DMS153 treated with DMSO at 0.1 percent for 48 hours (cell line): ENCODE measurements around the gene SCN4A.
"Not testable (repeated sequence)": the region's sequence is repeated elsewhere in the genome, so short reads cannot be mapped to it uniquely, and the experiment has no call there.

Experiments used
- DNase-seq: peaks from one replicate; lab custom pipeline; 2025; ENCODE audit not compliant: unreplicated experiment; lab: John Stamatoyannopoulos, UW

SCN4A gene

GRCh38 chr17:63986821-63987220 lies 14.1 kb upstream of the SCN4A start:
- no peak for DNase-seq

- no peak for DNase-seq
Observed at GRCh38 chr17:63985387-63986140, 12.8 kb upstream of the SCN4A start.

GRCh38 chr17:63984651-63985386 lies 12.1 kb upstream of the SCN4A start:
- no peak for DNase-seq

DNA sequence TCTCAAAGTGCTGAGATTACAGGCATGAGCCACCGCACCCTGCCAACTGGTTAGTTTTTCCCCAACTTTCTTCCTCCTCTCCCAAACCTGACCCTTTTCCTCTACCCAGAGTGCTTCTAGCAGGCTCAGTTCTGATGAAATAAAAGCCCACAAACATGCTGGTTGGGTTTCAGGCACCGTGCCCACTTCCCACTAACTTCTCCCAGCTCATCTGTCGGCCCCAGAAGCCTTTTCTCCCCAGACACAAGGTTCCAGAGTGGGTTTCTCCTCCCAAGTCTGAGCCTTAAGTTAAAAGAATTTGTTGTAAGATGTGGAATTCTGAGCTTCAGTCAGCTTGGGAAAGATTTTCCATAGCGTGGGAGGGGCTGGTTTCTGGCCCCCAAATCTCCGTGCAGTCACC lies 11.5 kb upstream of the SCN4A start:
- DNase-seq = no peak

DNA sequence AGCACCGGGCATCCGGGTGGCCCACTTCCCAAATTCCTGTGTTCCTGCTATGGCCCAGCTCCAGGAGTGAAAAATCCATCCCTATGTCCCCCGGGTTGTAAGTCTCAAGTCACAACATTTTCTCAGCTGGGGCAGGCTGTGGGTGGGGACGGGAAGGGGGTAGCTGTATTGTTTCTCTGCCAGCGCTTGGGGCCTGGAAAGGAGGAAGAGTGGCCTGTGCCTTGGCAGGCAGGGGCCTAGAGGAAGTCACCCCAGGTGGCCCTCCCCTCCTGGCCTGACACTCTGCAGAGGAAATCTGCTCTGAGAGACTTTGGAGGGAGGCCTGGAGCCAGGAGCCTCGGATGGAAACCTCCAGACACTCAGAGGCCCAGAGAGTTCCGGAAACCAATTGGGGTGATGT lies 10.6 kb upstream of the SCN4A start:
- DNase-seq = no peak

GRCh38 chr17:63982641-63983040 lies 9.9 kb upstream of the SCN4A start:
- DNase-seq = not testable (repeated sequence)

- no peak for DNase-seq
Observed at GRCh38 chr17:63978272-63979200, 5.8 kb upstream of the SCN4A start.

GRCh38 chr17:63976702-63977101 lies 4.0 kb upstream of the SCN4A start:
- DNase-seq = no peak

- DNase-seq = no peak
Observed at GRCh38 chr17:63975541-63976092, 2.9 kb upstream of the SCN4A start.

DNA sequence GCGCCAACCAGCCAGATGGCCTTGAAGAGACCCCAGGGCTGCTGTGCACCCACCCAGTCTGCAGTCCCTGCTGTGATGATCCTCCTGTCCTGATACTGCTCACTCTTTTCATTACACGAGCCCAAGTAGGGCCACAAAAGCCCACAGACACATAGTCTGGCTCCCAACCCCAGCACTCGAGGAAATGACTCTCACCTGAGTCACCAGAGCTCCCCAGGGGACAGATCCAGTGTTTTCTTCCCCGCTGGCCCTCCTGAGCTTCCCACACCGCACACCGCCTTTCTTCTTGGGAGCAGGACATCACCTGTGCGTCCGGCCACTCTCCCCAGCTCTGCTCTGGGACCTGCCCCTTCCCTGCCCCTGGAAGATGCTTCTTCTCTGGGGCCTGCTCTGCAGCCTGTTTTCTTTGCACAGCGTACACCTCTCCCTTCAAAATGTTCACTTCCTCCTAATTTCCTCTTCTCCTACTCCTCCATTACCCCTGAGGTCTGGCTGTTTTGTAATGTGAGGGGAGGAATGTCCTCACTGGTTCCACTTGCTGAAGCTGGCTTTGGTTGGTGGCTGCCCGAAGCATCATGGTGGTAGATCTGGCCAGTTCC lies 2.0 kb upstream of the SCN4A start:
- DNase-seq = no peak

GRCh38 chr17:63973930-63974593 lies 1.3 kb upstream of the SCN4A start:
- peak; percentile 2 for DNase-seq

GRCh38 chr17:63973247-63973646 lies 529 bp upstream of the SCN4A start:
- no peak for DNase-seq

DNA sequence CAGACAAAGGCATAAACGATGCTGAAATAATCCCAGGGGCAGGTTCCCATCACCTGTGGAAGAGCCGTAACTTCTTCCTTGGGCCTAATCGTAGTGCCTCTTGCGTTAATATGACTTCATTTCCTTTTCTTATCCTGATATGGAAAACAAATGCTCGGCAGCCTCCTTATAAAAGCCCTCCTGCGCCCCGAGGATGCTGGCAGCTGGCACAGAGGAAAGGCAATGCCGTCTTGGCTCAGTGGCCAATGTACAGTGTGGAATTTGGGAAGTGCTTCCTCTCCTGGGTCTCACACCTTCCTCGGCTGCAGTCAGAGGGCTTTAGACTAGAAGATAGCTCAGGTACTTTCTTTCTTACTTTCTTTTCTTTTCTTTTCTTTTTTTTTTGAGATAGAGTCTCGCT lies 3.4 kb downstream of the SCN4A start:
- no peak for DNase-seq

- no peak for DNase-seq
Observed at GRCh38 chr17:63967953-63968352, 4.8 kb downstream of the SCN4A start.

DNA sequence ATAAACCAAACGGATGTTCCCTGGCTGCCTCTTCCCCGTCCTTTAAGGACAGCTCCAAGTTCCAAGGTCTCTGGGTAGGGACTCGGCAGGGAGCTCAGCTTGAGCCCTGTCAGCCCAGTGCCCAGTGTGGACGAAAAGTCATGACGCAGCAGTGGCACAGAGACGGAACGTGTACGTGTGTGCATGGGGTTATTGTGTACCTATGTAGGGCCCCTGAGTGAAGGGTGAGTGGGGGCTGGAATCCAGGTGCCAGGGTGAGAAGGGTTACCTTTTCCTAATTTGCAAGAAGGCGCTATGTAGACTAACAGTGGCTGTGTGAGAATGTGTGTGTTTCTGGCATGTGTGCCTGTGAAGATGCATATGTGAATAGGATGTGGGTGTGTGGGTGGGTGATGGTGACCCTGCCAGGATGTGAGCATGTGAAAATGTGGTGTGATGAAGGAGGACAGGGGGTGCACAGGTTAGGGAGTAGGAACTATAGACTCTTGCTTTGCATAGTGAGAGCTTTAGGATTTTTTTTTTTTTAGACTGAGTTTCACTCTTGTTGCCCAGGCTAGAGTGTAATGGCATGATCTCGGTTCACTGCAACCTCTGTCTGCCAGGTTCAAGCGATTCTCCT lies 6.0 kb downstream of the SCN4A start:
- DNase-seq = no peak

DNA sequence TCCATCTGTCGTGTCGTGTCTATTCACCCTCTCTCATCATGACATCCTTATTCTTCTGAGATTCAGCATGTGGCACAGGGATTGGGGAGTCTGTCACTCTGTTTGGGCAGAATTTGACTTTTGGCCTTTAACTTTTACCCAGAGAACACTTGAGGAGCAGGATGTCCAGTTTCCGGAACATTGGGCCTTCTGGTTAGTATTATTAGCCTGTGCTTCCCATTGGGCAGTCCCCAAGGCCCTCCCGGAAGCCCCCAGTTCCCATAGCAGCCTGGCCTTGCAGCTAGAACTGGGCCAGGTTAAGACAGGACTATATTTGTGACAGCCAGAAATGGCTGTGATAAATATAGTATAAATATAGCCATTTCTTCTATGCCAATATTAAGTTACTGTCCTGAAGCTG lies 9.6 kb downstream of the SCN4A start:
- no peak for DNase-seq

GRCh38 chr17:63962298-63962744 lies 10.4 kb downstream of the SCN4A start:
- no peak for DNase-seq

DNA sequence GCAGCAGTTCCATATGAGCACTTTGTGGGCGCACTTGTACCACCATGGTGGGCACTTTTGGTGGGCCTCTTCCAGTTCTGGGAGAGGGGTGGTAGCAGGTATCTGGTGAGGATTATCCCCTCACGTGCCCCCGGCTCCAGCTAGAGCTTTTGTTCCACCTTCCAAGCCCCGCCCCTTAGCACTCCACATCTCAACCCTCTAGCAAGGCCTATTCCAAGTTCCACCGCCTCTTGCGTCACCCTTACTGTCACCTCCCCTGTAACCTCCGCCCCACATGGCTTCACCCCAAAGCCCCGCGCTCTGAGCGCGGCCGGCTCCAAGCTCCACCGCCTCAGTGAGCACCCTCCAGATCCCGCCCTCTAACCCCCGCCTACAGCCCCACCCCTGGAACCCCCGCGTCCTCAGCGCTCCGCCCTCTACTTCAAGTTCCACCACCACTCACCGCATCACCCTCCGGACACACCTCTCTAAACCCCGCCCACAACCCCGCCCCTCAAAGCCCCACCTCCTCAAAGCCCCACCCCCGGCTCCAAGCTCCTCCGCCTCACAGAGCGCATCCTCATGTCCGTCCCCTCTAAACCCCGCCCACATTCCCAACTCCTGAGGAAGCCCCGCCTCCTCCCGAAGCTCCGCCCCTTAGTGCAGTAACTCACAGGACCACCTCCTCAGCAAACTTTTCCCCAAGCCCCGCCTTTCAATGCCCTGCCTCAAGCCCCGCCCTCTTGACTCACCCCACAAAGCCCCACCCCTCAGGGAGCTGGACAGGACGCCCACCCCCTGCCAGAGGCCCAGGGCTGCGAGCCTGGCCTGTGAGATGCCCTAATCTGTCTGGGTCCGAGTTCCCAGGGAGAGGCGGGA lies 11.1 kb downstream of the SCN4A start:
- no peak for DNase-seq

DNA sequence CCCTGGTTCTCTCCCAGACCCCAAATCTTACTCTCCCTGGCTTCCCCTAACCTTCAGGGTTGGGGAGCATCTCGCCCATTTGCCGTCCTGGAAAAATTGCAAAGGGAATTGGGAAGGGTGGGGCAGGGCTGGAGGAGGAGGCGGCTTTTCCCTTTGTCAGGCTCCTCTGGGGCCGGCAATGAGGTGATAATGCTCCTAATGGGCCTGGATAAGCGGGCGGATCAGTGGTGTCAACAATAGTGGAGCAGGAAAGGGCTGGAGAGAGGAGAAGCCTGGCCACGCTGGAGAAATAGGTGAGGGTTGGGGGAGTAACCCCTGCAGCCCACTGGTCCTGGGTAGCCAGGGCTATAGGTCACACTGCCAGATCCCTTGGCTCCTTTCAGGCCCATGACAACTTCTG lies 12.3 kb downstream of the SCN4A start:
- no peak for DNase-seq
